ENCODE results near the gene PNN. TPM values are rescaled to one million over a fixed set of nuclear protein-coding genes. Genes with fewer than 3 reads are reported as not detected.
A peak's percentile ranks its signal among the peaks of the same experiment; 100 is the strongest.

PNN gene
- total and polyA plus RNA-seq, 2 of the 4 experiments (the other 2 are of a cell fraction): 14.9 to 28.8 TPM

DNA sequence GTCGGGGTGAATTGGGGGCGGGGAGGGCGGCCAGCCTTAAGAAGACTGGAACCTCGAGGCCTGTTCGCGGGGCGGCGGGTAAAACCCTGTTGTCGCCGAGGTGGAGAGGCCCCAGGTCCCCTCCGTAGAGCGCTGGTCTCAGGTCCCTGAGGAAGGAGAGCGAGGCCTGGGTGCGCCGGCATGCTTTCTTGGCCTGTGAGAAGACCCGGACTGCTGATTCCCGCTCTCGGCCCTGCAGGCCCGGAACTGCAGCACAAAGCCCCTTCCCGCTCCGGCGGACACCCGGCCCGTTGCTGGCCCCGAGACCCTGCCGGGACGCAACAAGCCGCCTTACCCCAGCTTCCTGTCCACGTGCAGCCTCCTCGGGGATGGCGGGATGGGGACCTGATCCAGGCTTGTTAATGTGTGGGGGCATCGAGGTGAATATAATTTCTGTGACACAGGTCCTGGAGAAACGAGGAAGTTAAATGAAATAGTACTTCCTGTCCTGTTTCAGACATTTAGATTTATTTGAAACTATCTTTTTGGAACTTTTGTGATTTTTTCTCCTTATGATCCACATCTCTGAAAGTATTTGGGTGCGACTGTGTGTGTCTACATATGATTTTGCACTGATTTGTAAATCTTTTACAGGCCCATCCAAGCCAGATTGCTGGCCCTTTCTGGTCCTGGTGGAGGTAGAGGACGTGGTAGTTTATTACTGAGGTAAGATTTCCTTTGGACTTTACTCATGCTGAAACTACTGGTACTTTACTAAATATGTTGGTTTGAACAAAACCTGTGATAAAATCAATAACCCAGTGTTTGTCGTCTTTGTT lies 600 bp downstream of the PNN start:
- H3K14ac ChIP-seq (replicated peaks; ENCODE audit: low read depth, low read length): peak overlapping the region; percentile 97
- peaks cover 25% of the 10 kb centered on the region for H3K36me3 ChIP-seq (ENCODE audit: control insufficient read depth, insufficient read depth, low read length)
- H3K4ac ChIP-seq (ENCODE audit: low read depth, low read length): peak overlapping the region; percentile 95
- peak overlapping the region; percentile 96 for H3K27ac ChIP-seq (ENCODE audit: insufficient read depth, low read length)
- H4K91ac ChIP-seq (ENCODE audit: insufficient read depth, low read depth, low read length): peak overlapping the region; percentile 65
- H2AK9ac ChIP-seq (replicated peaks; ENCODE audit: low read depth, low read length, poor library complexity): peak overlapping the region; percentile 88
- no peaks in the 10 kb centered on the region for H3K9me3 ChIP-seq (ENCODE audit: control insufficient read depth, insufficient read depth, low read length)
- WGBS, 2 experiments (ENCODE audit: extremely low coverage in 2 of 2, insufficient read length in 1 of 2): 0% methylated on average over 14 of the region's 36 CpGs; no CpG with 5 or more reads in 1 of the 2 experiments
- ChIA-PET CTCF (no interaction called here), POLR2A (ENCODE audit: unreplicated experiment) (interaction anchor here (0.6 kb wide), 1 partner anchor 127 kb away, joined by 4 read pairs; no protein-coding TSS in a partner anchor)
- no peak overlapping the region for H2BK20ac ChIP-seq (ENCODE audit: low read depth, low read length)
- H2BK15ac ChIP-seq (ENCODE audit: low read depth, low read length): no peak overlapping the region
- H3K27me3 ChIP-seq (ENCODE audit: control insufficient read depth, insufficient read depth, low read length): no peaks in the 10 kb centered on the region
- H3K9ac ChIP-seq (ENCODE audit: low read depth, low read length): peak overlapping the region; percentile 99
- no peak overlapping the region for H2BK120ac ChIP-seq (ENCODE audit: low read depth, low read length)
- H2BK5ac ChIP-seq (ENCODE audit: low read depth, low read length, poor library complexity, severe bottlenecking): peak overlapping the region; percentile 74
- peak overlapping the region; percentile 88 for H3K56ac ChIP-seq (ENCODE audit: extremely low read depth, insufficient read depth, low read length)
- in situ Hi-C loops (cut with MboI; ENCODE audit: low sequenced_read_pairs) (no loop called here), intact Hi-C loops (cut with micrococcal nuclease) (loop anchor here (2.0 kb wide), 2 partner anchors 57 to 193 kb away; partner anchors contain the start of gene MIA2), dilution Hi-C loops (cut with HindIII; ENCODE audit: low sequenced_read_pairs, unreplicated experiment) (no loop called here)
- H4K8ac ChIP-seq (ENCODE audit: low read depth in 2 of 2, low read length in 2 of 2): peak overlapping the region; percentile 78 to 90
- no peaks in the 10 kb centered on the region; the same call in 1 of the 2 replicates for H3K4me1 ChIP-seq (ENCODE audit: control insufficient read depth, insufficient read depth, low read length)
- H3K4me2 ChIP-seq (ENCODE audit: low read depth, low read length): peak overlapping the region; percentile 98
- H3K23ac ChIP-seq (ENCODE audit: low read depth, low read length): peak overlapping the region; percentile 81
- peak overlapping the region; percentile 80 for H2AK5ac ChIP-seq (ENCODE audit: low read depth, low read length)
- H3K4me3 ChIP-seq (ENCODE audit: insufficient read depth, low read depth, low read length): peak overlapping the region; percentile 81
- ATAC-seq (ENCODE audit: low read depth) (peak; percentile 3), DNase-seq (peak; percentile 21)
- H3K18ac ChIP-seq (ENCODE audit: low read depth, low read length): no peak overlapping the region; the same call in 1 of the 2 replicates
- TSS peak; percentile 53 for BruUV-seq (replicated peaks)
- TF ChIP-seq MAFK (IDR thresholded peaks at IDR 0.05; ENCODE audit: low read depth, low read length) (no peak), MXI1 (IDR thresholded peaks at IDR 0.05; ENCODE audit: borderline replicate concordance, low read depth, low read length) (peak; percentile 93), FOS (IDR thresholded peaks at IDR 0.05; ENCODE audit: low read depth, low read length) (no peak), BHLHE40 (IDR thresholded peaks at IDR 0.05; ENCODE audit: low read depth, low read length) (no peak), CHD1 (IDR thresholded peaks at IDR 0.05; ENCODE audit: low read depth, low read length) (no peak)
- TF ChIP-seq, protein P1, sequence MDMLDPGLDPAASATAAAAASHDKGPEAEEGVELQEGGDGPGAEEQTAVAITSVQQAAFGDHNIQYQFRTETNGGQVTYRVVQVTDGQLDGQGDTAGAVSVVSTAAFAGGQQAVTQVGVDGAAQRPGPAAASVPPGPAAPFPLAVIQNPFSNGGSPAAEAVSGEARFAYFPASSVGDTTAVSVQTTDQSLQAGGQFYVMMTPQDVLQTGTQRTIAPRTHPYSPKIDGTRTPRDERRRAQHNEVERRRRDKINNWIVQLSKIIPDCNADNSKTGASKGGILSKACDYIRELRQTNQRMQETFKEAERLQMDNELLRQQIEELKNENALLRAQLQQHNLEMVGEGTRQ (IDR thresholded peaks at IDR 0.05; ENCODE audit: low read depth, low read length): 0 out of 2 replicates have a peak, but pooled peaks have one; percentile 27
- TF ChIP-seq, protein P2, sequence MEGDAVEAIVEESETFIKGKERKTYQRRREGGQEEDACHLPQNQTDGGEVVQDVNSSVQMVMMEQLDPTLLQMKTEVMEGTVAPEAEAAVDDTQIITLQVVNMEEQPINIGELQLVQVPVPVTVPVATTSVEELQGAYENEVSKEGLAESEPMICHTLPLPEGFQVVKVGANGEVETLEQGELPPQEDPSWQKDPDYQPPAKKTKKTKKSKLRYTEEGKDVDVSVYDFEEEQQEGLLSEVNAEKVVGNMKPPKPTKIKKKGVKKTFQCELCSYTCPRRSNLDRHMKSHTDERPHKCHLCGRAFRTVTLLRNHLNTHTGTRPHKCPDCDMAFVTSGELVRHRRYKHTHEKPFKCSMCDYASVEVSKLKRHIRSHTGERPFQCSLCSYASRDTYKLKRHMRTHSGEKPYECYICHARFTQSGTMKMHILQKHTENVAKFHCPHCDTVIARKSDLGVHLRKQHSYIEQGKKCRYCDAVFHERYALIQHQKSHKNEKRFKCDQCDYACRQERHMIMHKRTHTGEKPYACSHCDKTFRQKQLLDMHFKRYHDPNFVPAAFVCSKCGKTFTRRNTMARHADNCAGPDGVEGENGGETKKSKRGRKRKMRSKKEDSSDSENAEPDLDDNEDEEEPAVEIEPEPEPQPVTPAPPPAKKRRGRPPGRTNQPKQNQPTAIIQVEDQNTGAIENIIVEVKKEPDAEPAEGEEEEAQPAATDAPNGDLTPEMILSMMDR (conservative IDR thresholded peaks at IDR 0.05; ENCODE audit: low read depth, low read length): no peak
- H3K79me1 ChIP-seq (ENCODE audit: low read depth in 1 of 2, low read length in 2 of 2): peaks cover 19 to 38% of the 10 kb centered on the region in 2 experiments
- H2AFZ ChIP-seq (replicated peaks; ENCODE audit: low read length, poor library complexity): peak overlapping the region; percentile 91
- H4K5ac ChIP-seq (ENCODE audit: low read depth, low read length): peak overlapping the region; percentile 78
- peaks cover 16% of the 10 kb centered on the region for H4K20me1 ChIP-seq (ENCODE audit: insufficient read depth, low read length)
- no peaks in the 10 kb centered on the region for H3K9me1 ChIP-seq (ENCODE audit: insufficient read depth, low read length)
